Peyer's patch (tissue), 4 donors: ENCODE results near the gene CSDE1. TPM values are rescaled to one million over a fixed set of nuclear protein-coding genes. Genes with fewer than 3 reads are reported as not detected.

Source experiments
- DNase-seq, 3 donors: peaks; one replicate each; pipeline ENCODE4 v3.0.0-alpha.2; 2017 to 2019
- H3K27ac ChIP-seq, 4 donors: fragments of 200-600 bp; sonication (generic); one replicate each; pipeline ENCODE4 v1.5.1; 2016 to 2019
- H3K27me3 ChIP-seq, 2 donors: fragments of 200-600 bp; sonication (generic); one replicate each; pipeline ENCODE4 v1.5.1; 2019
- H3K36me3 ChIP-seq, 3 donors: fragments of 200-600 bp; sonication (generic); one replicate each; pipeline ENCODE4 v1.5.1; 2016 to 2019
- H3K4me1 ChIP-seq, 4 donors: fragments of 200-600 bp; sonication (generic); one replicate each; pipeline ENCODE4 v1.5.1; 2016 to 2019
- H3K4me3 ChIP-seq, 4 donors: fragments of 200-600 bp; sonication (generic); 1 replicate in 3 of 4; 2 replicates in 1 of 4; pipeline ENCODE4 v1.5.1; 2016 to 2019; ENCODE audit warnings: mild to moderate bottlenecking in 1 of 4
- H3K9me3 ChIP-seq, 4 donors: fragments of 200-600 bp; sonication (generic); one replicate each; pipeline ENCODE4 v1.5.1; 2016 to 2019; ENCODE audit warnings: mild to moderate bottlenecking in 1 of 4
- POLR2A ChIP-seq, 2 donors: fragments of 450-650 bp; IDR thresholded peaks; one replicate each; pipeline ENCODE4 v1.5.1; 2017; ENCODE audit warnings: antibody characterized with exemption in 2 of 2, mild to moderate bottlenecking in 2 of 2, moderate library complexity in 2 of 2
- total RNA-seq, 4 donors: library from RNA; depleted of rRNA; stranded (reverse); fragments of >200 nt; gene quantifications; one replicate each; pipeline ENCODE4 v1.1.0, GENCODE V29; 2016
- TF ChIP-seq, protein P1 (sequence below), 6 experiments: fragments of 450-650 bp in 4 of 6; fragments of 200-600 bp in 2 of 6; sonication (generic) in 1 of 6; IDR thresholded peaks; one replicate each; pipeline ENCODE4 v1.5.1; 2017 to 2019; ENCODE audit warnings: antibody characterized with exemption in 6 of 6, mild to moderate bottlenecking in 3 of 6, moderate library complexity in 1 of 6

CSDE1 gene
- total RNA-seq, 4 donors from 2014 or later = 292 to 374 (median 333) TPM

DNA sequence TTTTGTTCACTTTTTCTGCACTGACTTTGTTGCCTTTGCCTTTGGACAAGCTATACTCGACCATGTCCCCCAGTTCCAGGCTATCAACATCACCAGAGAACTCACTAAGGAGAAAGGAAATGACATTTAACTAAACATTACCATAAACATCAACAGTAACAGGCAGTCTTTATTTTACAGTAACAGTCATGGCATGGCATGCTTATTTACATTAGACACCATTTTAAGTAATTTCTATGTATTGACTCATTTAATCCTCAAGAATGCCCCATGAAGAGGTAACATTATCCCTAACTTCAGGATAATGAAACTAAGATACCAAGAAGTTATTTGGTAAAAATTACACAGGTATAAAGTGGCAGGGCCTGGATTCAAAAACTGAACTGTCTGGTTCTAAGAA lies 32.6 kb downstream of the CSDE1 start:
- DNase-seq = no peak
- H3K4me1 ChIP-seq = no peaks in the 10 kb centered on the region
- no peak overlapping the region for H3K4me3 ChIP-seq
- H3K9me3 ChIP-seq = no peaks in the 10 kb centered on the region
- peaks cover 0 to 94% (median 3%) of the 10 kb centered on the region in 3 donors for H3K36me3 ChIP-seq
- TF ChIP-seq, protein P1, sequence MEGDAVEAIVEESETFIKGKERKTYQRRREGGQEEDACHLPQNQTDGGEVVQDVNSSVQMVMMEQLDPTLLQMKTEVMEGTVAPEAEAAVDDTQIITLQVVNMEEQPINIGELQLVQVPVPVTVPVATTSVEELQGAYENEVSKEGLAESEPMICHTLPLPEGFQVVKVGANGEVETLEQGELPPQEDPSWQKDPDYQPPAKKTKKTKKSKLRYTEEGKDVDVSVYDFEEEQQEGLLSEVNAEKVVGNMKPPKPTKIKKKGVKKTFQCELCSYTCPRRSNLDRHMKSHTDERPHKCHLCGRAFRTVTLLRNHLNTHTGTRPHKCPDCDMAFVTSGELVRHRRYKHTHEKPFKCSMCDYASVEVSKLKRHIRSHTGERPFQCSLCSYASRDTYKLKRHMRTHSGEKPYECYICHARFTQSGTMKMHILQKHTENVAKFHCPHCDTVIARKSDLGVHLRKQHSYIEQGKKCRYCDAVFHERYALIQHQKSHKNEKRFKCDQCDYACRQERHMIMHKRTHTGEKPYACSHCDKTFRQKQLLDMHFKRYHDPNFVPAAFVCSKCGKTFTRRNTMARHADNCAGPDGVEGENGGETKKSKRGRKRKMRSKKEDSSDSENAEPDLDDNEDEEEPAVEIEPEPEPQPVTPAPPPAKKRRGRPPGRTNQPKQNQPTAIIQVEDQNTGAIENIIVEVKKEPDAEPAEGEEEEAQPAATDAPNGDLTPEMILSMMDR (IDR thresholded peaks at IDR 0.05) = no peak
- TF ChIP-seq POLR2A (IDR thresholded peaks at IDR 0.05) = no peak
- no peak overlapping the region for H3K27ac ChIP-seq
- H3K27me3 ChIP-seq = no peaks in the 10 kb centered on the region

DNA sequence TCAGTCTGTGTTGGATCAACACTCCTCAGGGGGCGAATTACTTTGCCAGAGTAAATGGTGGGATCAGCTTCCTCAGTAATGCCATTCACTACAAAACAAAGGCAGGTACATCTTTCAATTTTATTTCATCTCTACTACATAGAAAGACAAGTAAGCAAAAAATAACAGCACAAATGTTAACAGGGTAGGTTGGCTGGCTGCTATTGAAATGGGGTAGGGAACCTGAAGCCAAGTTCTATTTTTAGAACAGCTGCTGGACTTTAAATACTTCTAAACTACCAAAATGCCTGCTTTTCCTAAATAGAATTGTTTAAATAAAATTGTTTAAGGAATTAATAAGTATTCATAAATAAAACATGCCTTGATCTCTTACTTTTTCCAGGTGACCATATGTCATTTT lies 33.9 kb downstream of the CSDE1 start:
- Histone ChIP-seq H3K9me3 (no peaks in the 10 kb centered on the region), H3K36me3 (peaks cover 0 to 100% (median 3%) of the 10 kb centered on the region in 3 donors), H3K4me1 (no peaks in the 10 kb centered on the region), H3K27ac (no peak overlapping the region), H3K4me3 (no peak overlapping the region), H3K27me3 (no peaks in the 10 kb centered on the region)
- TF ChIP-seq, protein P1 (IDR thresholded peaks at IDR 0.05) = no peak
- no peak for TF ChIP-seq POLR2A (IDR thresholded peaks at IDR 0.05)
- DNase-seq = no peak

DNA sequence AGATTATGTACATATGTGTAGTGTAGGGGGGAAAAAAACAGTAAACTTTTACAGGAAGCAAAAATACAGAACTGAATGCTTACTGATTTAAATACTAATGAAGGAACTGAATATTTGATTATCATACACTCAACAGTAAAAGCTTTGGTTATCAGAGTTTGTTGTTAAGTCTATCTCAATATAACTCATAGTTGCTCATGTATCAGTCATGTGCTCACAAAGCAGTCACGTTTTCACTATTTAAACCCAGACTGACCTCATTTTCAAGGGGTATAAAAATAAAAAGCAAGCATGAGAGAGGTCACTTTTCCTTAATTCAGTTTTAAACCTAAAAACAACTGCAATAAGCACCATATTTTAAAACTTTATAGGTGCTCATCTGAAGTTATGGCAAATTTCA lies 34.3 kb downstream of the CSDE1 start:
- peaks cover 0 to 100% (median 3%) of the 10 kb centered on the region in 3 donors for H3K36me3 ChIP-seq
- no peaks in the 10 kb centered on the region for H3K4me1 ChIP-seq
- TF ChIP-seq, protein P1 (IDR thresholded peaks at IDR 0.05) = no peak
- no peak for TF ChIP-seq POLR2A (IDR thresholded peaks at IDR 0.05)

DNA sequence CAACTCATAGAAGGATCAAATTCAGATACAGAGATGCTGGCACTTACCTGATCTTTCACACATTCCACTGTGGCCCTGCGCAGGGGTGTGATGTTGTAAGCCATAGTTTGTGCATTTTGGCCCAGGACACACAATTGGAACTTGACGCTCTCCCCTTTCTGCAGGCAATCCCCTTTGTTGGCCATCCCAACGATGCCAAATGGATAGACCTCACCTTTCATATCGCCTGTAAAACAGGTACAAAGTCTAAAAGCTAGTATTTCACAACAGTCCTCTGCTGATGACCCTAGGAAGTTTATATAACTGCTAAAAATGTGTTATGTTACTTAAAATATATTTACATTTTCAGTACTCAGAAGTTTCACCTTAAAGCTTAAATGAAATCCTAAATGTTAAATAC lies 37.3 kb downstream of the CSDE1 start:
- H3K36me3 ChIP-seq = peaks cover 0 to 83% (median 3%) of the 10 kb centered on the region in 3 donors
- H3K27me3 ChIP-seq = no peaks in the 10 kb centered on the region
- H3K4me3 ChIP-seq = no peak overlapping the region
- H3K27ac ChIP-seq = peak overlapping the region in 1 of 4 donors; percentile 23
- TF ChIP-seq POLR2A (IDR thresholded peaks at IDR 0.05) = no peak
- TF ChIP-seq, protein P1 (IDR thresholded peaks at IDR 0.05) = no peak
- no peak for DNase-seq
- H3K9me3 ChIP-seq = no peaks in the 10 kb centered on the region
- peaks cover 0 to 9% (median 0%) of the 10 kb centered on the region in 4 donors for H3K4me1 ChIP-seq

More for the DNA sequence above, 34.3 kb downstream of the CSDE1 start:
- DNase-seq = no peak
- Histone ChIP-seq H3K27me3 (no peaks in the 10 kb centered on the region), H3K27ac (no peak overlapping the region), H3K4me3 (no peak overlapping the region), H3K9me3 (no peaks in the 10 kb centered on the region)

DNA sequence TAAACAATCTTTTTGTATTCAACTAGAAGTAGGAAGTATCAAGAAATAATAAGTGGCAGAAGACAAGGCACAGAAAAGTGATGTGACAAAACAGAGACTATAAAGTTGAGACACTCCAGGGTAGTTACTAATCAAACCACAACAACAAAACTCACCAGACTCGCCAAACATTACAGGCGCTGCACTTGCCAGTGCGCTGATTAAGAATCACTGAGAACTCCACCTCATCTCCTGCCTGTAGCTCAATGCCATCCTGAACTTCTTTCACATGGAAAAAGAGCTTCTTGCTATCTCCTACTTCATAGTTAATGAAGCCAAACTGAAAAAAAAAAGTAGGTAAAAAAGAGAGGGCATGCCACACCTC lies 38.4 kb downstream of the CSDE1 start:
- Histone ChIP-seq H3K4me3 (no peak overlapping the region), H3K27me3 (no peaks in the 10 kb centered on the region), H3K9me3 (no peaks in the 10 kb centered on the region), H3K36me3 (peaks cover 0 to 72% (median 3%) of the 10 kb centered on the region in 3 donors), H3K4me1 (peaks cover 0 to 20% (median 2%) of the 10 kb centered on the region in 4 donors), H3K27ac (no peak overlapping the region)
- TF ChIP-seq, protein P1 (IDR thresholded peaks at IDR 0.05) = no peak
- no peak for TF ChIP-seq POLR2A (IDR thresholded peaks at IDR 0.05)
- DNase-seq = no peak
